Uterine smooth muscle cell (primary cell): ENCODE results near the gene LRTM2. TPM values are rescaled to one million over a fixed set of nuclear protein-coding genes. Genes with fewer than 3 reads are reported as not detected.

Source experiments
- total RNA-seq: library from RNA; depleted of rRNA; stranded (reverse); fragments of >200 nt; gene quantifications from 2 replicates; pipeline ENCODE4 v1.2.3, GENCODE V29; 2014

LRTM2 gene
- not detected in 2 replicates for total RNA-seq

GRCh38 chr12:1820191-1820895 is at the start of gene LRTM2:
TSS of gene LRTM2 (plus strand) at chr12:1820565. CDS start at chr12:1828149, 7,584 bp downstream.

Other genes with a start within 250 kb of the LRTM2 start
- 9.0 and 14.2 TPM in 2 replicates for gene FBXL14, start 226.0 kb upstream of the LRTM2 start, total RNA-seq
- gene WNT5B, start 191.3 kb upstream of the LRTM2 start, total RNA-seq = 91.7 and 96.5 TPM in 2 replicates
- gene ADIPOR2, start 129.5 kb upstream of the LRTM2 start, total RNA-seq = 36.1 and 42.4 TPM in 2 replicates
- gene CACNA2D4, start 98.1 kb downstream of the LRTM2 start, total RNA-seq = 0.33 and 0.87 TPM in 2 replicates
- 8.3 and 8.5 TPM in 2 replicates for gene DCP1B, start 183.9 kb downstream of the LRTM2 start, total RNA-seq
- gene CACNA1C, start 232.4 kb downstream of the LRTM2 start, total RNA-seq = 3.1 and 4.1 TPM in 2 replicates